SK-N-SH treated with all-trans-retinoic acid at 6 μM for 48 hours (cell line): Measurements from ENCODE around the gene WHRN.

Experiments
- ATAC-seq: fragments of 200-7000 bp; cut with Tn5 transposase; 3 replicates; pipeline ENCODE4 v1.9.1; 2020; ENCODE audit warnings: mild to moderate bottlenecking, moderate library complexity
- ARNTL ChIP-seq: fragments of 450-650 bp; formaldehyde crosslinking; IDR thresholded peaks from 2 replicates; pipeline ENCODE4 v1.5.0; 2020; ENCODE audit warnings: low read depth, mild to moderate bottlenecking, moderate library complexity, borderline replicate concordance
- CSDC2 ChIP-seq: fragments of 250-450 bp; sonication (Bioruptor Pico); IDR thresholded peaks from 2 replicates; pipeline ENCODE4 v1.5.0; 2020; ENCODE audit warnings: mild to moderate bottlenecking, moderate library complexity
- ISL1 ChIP-seq: fragments of 250-450 bp; sonication (Bioruptor Pico); IDR thresholded peaks from 2 replicates; pipeline ENCODE4 v2.1.2; 2022; ENCODE audit warnings: mild to moderate bottlenecking, moderate library complexity
- OSR1 ChIP-seq: fragments of 250-450 bp; sonication (Bioruptor Pico); IDR thresholded peaks from 2 replicates; pipeline ENCODE4 v1.8.0; 2022; ENCODE audit warnings: moderate library complexity, mild to moderate bottlenecking, inconsistent platforms
- PPARA ChIP-seq: fragments of 250-450 bp; sonication (Bioruptor Pico); IDR thresholded peaks from 2 replicates; pipeline ENCODE4 v1.5.0; 2020; ENCODE audit warnings: mild to moderate bottlenecking, borderline replicate concordance
- RARB ChIP-seq: fragments of 250-450 bp; sonication (Bioruptor Pico); IDR thresholded peaks from 2 replicates; pipeline ENCODE4 v1.8.0; 2021; ENCODE audit warnings: mild to moderate bottlenecking, moderate library complexity
- SNAI2 ChIP-seq: fragments of 250-450 bp; sonication (Bioruptor Pico); IDR thresholded peaks from 2 replicates; pipeline ENCODE4 v1.5.0; 2020; ENCODE audit warnings: mild to moderate bottlenecking, moderate library complexity
- TCF4 ChIP-seq: fragments of 250-450 bp; sonication (Bioruptor Pico); IDR thresholded peaks from 2 replicates; pipeline ENCODE4 v1.8.0; 2021; ENCODE audit warnings: mild to moderate bottlenecking, moderate library complexity, borderline replicate concordance
- ZFP3 ChIP-seq: fragments of 250-450 bp; sonication (Bioruptor Pico); IDR thresholded peaks from 2 replicates; pipeline ENCODE4 v1.5.0; 2020; ENCODE audit warnings: mild to moderate bottlenecking, moderate library complexity
- ZNF70 ChIP-seq: fragments of 450-650 bp; formaldehyde crosslinking; IDR thresholded peaks from 2 replicates; pipeline ENCODE4 v1.5.0; 2020; ENCODE audit warnings: mild to moderate bottlenecking, moderate library complexity
- ZNF8 ChIP-seq: fragments of 450-650 bp; formaldehyde crosslinking; IDR thresholded peaks from 2 replicates; pipeline ENCODE4 v1.5.0; 2020; ENCODE audit warnings: mild to moderate bottlenecking, moderate library complexity
- TF ChIP-seq, protein P1 (sequence below): fragments of 250-450 bp; sonication (Bioruptor Pico); IDR thresholded peaks from 2 replicates; pipeline ENCODE4 v1.5.1; 2021; ENCODE audit warnings: mild to moderate bottlenecking, moderate library complexity
- TF ChIP-seq, protein P2 (sequence below): fragments of 250-450 bp; sonication (Bioruptor Pico); IDR thresholded peaks from 2 replicates; pipeline ENCODE4 v1.8.0; 2021; ENCODE audit warnings: low read depth, mild to moderate bottlenecking, moderate library complexity, borderline replicate concordance
- TF ChIP-seq, protein P3 (sequence below): fragments of 250-450 bp; sonication (Bioruptor Pico); IDR thresholded peaks from 2 replicates; pipeline ENCODE4 v1.8.0; 2020; ENCODE audit warnings: mild to moderate bottlenecking, moderate library complexity, borderline replicate concordance
- TF ChIP-seq, protein P4 (sequence below): fragments of 250-450 bp; sonication (Bioruptor Pico); IDR thresholded peaks from 2 replicates; pipeline ENCODE4 v1.5.0; 2020; ENCODE audit warnings: mild to moderate bottlenecking, moderate library complexity
- TF ChIP-seq, protein P5 (sequence below): fragments of 250-450 bp; sonication (Bioruptor Pico); IDR thresholded peaks from 2 replicates; pipeline ENCODE4 v1.5.1; 2020; ENCODE audit warnings: low read depth, mild to moderate bottlenecking, moderate library complexity

The WHRN gene

DNA sequence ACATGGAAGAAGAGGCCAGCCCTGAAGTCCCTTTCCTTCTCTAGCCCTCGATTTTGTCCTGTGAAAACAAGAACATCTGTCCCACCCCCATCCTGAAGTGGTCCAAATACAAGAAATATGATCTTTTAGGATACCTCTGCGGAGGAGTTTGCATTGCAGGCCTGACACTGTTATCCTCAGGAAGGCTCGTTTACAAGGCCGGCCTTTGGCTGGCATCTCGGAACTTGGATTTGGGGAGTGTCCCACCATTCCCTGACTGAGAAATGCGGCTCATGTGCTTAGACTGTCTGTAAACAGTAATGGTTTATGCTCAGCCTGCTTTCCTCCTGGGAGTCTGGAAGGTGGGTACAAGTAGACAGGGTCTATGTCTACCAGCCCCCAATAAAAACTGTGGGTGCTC, 26.4 kb downstream of the WHRN start:
- no peak for ATAC-seq
- TF ChIP-seq SNAI2 = no peak
- no peak for TF ChIP-seq TCF4 (CRISPR knock-in tag)
- TF ChIP-seq ZNF70 (CRISPR knock-in tag) = no peak
- TF ChIP-seq, protein P1, sequence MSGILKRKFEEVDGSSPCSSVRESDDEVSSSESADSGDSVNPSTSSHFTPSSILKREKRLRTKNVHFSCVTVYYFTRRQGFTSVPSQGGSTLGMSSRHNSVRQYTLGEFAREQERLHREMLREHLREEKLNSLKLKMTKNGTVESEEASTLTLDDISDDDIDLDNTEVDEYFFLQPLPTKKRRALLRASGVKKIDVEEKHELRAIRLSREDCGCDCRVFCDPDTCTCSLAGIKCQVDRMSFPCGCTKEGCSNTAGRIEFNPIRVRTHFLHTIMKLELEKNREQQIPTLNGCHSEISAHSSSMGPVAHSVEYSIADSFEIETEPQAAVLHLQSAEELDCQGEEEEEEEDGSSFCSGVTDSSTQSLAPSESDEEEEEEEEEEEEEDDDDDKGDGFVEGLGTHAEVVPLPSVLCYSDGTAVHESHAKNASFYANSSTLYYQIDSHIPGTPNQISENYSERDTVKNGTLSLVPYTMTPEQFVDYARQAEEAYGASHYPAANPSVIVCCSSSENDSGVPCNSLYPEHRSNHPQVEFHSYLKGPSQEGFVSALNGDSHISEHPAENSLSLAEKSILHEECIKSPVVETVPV = no peak

DNA sequence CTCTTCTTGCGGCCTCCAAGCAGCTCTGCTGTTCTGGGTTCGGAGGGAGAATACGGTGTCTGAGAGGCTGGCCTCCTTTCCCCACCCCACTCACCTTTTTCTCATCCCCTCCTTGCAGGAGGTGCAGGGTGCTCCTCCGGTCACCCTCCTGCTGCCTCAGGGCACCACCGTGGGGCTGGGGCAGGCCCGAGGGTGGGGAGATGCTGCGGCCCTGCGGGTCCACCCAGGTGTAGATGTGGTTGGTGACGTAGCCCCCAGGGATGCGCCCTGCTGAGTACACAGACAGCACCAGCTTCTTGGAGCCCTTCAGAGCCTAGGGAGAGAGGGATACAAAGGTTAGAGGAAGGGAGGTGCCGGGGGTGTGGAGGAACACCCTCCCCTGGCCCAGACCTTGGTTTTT, 26.8 kb downstream of the WHRN start:
- ATAC-seq = no peak

DNA sequence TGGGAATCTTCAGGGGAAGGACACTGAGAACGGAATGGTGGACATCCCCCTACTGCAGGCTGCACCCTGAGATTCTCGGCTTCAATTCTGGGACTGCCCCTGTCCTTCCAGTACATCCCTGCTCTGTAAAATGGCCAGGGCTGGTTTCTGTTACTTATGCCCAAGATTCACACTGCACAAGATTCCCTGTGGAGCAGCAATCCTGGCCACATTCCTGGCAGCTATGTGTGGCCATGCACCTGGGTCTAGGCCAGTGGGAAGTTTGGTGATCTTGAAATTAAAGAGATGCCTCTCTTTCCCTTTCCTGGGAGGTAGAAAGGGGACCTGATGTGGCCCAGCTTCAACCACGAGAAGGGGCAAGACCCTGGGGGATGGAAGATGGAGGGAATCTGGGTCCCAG, 27.6 kb downstream of the WHRN start:
- no peak for ATAC-seq
- TF ChIP-seq ARNTL (CRISPR knock-in tag) (no peak), PPARA (CRISPR knock-in tag) (no peak), ZNF8 (no peak), ZFP3 (no peak)
- TF ChIP-seq, protein P2, sequence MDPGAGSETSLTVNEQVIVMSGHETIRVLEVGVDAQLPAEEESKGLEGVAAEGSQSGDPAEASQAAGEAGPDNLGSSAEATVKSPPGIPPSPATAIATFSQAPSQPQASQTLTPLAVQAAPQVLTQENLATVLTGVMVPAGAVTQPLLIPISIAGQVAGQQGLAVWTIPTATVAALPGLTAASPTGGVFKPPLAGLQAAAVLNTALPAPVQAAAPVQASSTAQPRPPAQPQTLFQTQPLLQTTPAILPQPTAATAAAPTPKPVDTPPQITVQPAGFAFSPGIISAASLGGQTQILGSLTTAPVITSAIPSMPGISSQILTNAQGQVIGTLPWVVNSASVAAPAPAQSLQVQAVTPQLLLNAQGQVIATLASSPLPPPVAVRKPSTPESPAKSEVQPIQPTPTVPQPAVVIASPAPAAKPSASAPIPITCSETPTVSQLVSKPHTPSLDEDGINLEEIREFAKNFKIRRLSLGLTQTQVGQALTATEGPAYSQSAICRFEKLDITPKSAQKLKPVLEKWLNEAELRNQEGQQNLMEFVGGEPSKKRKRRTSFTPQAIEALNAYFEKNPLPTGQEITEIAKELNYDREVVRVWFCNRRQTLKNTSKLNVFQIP (CRISPR knock-in tag) = no peak
- TF ChIP-seq, protein P3, sequence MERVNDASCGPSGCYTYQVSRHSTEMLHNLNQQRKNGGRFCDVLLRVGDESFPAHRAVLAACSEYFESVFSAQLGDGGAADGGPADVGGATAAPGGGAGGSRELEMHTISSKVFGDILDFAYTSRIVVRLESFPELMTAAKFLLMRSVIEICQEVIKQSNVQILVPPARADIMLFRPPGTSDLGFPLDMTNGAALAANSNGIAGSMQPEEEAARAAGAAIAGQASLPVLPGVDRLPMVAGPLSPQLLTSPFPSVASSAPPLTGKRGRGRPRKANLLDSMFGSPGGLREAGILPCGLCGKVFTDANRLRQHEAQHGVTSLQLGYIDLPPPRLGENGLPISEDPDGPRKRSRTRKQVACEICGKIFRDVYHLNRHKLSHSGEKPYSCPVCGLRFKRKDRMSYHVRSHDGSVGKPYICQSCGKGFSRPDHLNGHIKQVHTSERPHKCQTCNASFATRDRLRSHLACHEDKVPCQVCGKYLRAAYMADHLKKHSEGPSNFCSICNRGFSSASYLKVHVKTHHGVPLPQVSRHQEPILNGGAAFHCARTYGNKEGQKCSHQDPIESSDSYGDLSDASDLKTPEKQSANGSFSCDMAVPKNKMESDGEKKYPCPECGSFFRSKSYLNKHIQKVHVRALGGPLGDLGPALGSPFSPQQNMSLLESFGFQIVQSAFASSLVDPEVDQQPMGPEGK (CRISPR knock-in tag) = no peak
- TF ChIP-seq, protein P4, sequence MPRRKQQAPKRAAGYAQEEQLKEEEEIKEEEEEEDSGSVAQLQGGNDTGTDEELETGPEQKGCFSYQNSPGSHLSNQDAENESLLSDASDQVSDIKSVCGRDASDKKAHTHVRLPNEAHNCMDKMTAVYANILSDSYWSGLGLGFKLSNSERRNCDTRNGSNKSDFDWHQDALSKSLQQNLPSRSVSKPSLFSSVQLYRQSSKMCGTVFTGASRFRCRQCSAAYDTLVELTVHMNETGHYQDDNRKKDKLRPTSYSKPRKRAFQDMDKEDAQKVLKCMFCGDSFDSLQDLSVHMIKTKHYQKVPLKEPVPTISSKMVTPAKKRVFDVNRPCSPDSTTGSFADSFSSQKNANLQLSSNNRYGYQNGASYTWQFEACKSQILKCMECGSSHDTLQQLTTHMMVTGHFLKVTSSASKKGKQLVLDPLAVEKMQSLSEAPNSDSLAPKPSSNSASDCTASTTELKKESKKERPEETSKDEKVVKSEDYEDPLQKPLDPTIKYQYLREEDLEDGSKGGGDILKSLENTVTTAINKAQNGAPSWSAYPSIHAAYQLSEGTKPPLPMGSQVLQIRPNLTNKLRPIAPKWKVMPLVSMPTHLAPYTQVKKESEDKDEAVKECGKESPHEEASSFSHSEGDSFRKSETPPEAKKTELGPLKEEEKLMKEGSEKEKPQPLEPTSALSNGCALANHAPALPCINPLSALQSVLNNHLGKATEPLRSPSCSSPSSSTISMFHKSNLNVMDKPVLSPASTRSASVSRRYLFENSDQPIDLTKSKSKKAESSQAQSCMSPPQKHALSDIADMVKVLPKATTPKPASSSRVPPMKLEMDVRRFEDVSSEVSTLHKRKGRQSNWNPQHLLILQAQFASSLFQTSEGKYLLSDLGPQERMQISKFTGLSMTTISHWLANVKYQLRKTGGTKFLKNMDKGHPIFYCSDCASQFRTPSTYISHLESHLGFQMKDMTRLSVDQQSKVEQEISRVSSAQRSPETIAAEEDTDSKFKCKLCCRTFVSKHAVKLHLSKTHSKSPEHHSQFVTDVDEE = no peak

More for the DNA sequence above, 26.8 kb downstream of the WHRN start:
- TF ChIP-seq ZNF8 (no peak), OSR1 (no peak), RARB (CRISPR knock-in tag) (no peak), CSDC2 (CRISPR knock-in tag) (no peak), ISL1 (no peak), TCF4 (CRISPR knock-in tag) (no peak)
- TF ChIP-seq, protein P2 (CRISPR knock-in tag) = no peak
- TF ChIP-seq, protein P4 = no peak
- TF ChIP-seq, protein P5, sequence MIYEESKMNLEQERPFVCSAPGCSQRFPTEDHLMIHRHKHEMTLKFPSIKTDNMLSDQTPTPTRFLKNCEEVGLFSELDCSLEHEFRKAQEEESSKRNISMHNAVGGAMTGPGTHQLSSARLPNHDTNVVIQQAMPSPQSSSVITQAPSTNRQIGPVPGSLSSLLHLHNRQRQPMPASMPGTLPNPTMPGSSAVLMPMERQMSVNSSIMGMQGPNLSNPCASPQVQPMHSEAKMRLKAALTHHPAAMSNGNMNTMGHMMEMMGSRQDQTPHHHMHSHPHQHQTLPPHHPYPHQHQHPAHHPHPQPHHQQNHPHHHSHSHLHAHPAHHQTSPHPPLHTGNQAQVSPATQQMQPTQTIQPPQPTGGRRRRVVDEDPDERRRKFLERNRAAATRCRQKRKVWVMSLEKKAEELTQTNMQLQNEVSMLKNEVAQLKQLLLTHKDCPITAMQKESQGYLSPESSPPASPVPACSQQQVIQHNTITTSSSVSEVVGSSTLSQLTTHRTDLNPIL = no peak
